Vein endothelial cell (primary cell): Measurements from ENCODE around the gene MCCC1. TPM values are rescaled to one million over a fixed set of nuclear protein-coding genes. Genes with fewer than 3 reads are reported as not detected.

ENCODE experiments used
- total RNA-seq: library from RNA; depleted of rRNA; stranded (reverse); fragments of >200 nt; gene quantifications from 2 replicates; pipeline ENCODE4 v1.2.3, GENCODE V29; 2012

The MCCC1 gene
- total RNA-seq: 14.7 and 17.9 TPM in 2 replicates

DNA sequence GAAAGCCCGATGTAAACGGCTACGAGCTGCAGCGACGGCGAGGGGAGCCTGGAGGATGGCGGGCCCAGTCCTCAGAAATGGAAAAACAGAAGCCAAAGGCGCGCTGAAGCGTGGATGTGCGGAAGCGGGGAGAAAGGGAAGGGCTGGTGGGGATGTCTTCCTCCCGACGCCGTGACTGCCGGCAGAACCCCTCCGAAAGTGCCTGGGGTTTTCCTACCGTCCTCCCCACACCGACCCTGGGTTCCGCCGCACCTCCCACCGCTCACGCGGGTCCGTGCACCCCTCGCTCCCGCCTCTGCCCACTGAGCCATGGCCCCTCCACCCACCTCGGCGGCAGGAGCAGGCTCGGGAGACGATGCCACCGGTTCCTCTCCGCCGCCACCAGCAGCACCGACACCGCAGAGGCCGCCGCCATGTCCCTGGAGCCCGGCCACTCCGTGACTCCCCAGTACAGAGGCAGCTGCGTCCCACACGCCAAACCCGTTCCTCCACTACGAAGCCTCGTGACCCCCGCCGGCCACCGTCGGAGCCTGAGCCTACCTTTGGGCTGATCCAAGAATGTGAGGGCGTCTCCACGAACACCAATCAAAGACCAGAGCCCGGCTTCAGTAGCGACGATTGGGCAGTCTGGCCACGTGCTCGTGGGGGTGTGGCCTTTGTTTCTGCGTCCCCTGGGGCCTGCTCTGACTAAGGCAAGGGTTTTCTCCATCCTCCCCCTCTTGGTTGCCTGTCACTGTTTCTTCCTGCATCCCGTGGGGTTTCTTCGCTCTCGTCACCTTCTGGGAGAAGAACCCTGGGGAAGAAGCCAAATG, at the start of gene MCCC1:
Gene MCCC1 (minus strand): TSS at position 471 of the 812 bp plus-strand sequence. CDS start 56 bp downstream, at position 415.

GRCh38 chr3:182980204-182981037, 118.9 kb downstream of the MCCC1 start, which contains the start of gene DCUN1D1:
Gene DCUN1D1, minus strand, starts transcription at chr3:182980538. Its CDS starts 49 bp downstream, at chr3:182980489.

Other genes with a start within 250 kb of the MCCC1 start
- 20.9 and 30.5 TPM in 2 replicates for gene DCUN1D1, start 119.0 kb downstream of the MCCC1 start, total RNA-seq
- 2.7 and 15.0 TPM in 2 replicates for gene LAMP3, start 63.2 kb upstream of the MCCC1 start, total RNA-seq
- 21.6 and 28.3 TPM in 2 replicates for gene B3GNT5, start 153.8 kb upstream of the MCCC1 start, total RNA-seq